Esophagus muscularis mucosa (tissue), 4 donors: Measurements from ENCODE around the gene GRK3. TPM values are rescaled to one million over a fixed set of nuclear protein-coding genes. Genes with fewer than 3 reads are reported as not detected.

Experiments used
- DNase-seq: peaks from one replicate; pipeline ENCODE4 v3.0.0-alpha.2; 2017; ENCODE audit errors: extremely low spot score
- H3K27ac ChIP-seq, 4 donors: fragments of 200-600 bp; sonication (generic); replicated peaks in 1 of 4; 1 replicate in 3 of 4; 2 replicates in 1 of 4; pipeline ENCODE4 v1.5.1; 2016 to 2019; ENCODE audit warnings: mild to moderate bottlenecking in 1 of 4
- H3K27me3 ChIP-seq, 4 donors: fragments of 200-600 bp; sonication (generic); one replicate each; pipeline versions ENCODE4 v1.5.1 to v1.6.0; 2016 to 2019
- H3K36me3 ChIP-seq, 4 donors: fragments of 200-600 bp; sonication (generic); one replicate each; pipeline ENCODE4 v1.5.1; 2016 to 2019
- H3K4me1 ChIP-seq, 4 donors: fragments of 200-600 bp; sonication (generic); one replicate each; pipeline ENCODE4 v1.5.1; 2016 to 2019
- H3K4me3 ChIP-seq, 4 donors: fragments of 200-600 bp; sonication (generic); 1 replicate in 2 of 4; 2 replicates in 2 of 4; pipeline ENCODE4 v1.5.1; 2016 to 2019; ENCODE audit warnings: mild to moderate bottlenecking in 4 of 4, moderate library complexity in 1 of 4
- H3K9me3 ChIP-seq, 4 donors: fragments of 200-600 bp; sonication (generic); 1 replicate in 3 of 4; 2 replicates in 1 of 4; pipeline ENCODE4 v1.5.1; 2016 to 2019
- EP300 ChIP-seq: sonication (generic); formaldehyde crosslinking; IDR thresholded peaks from one replicate; pipeline ENCODE4 v1.6.1; 2017; ENCODE audit warnings: antibody characterized with exemption
- POLR2A ChIP-seq: fragments of 450-650 bp; IDR thresholded peaks from one replicate; pipeline ENCODE4 v1.6.1; 2017; ENCODE audit warnings: antibody characterized with exemption, moderate library complexity, mild to moderate bottlenecking, low read depth
- POLR2AphosphoS5 ChIP-seq, 2 donors: sonication (generic); formaldehyde crosslinking; IDR thresholded peaks; one replicate each; pipeline ENCODE4 v1.6.1; 2017; ENCODE audit warnings: antibody characterized with exemption in 2 of 2
- WGBS: methylation state at CpG from one replicate; pipeline ENCODE4 v1.1.5; 2018; 5-methylcytosine and 5-hydroxymethylcytosine counted together
- intact Hi-C: fragments of 100-400 bp; cut with DNase I; formaldehyde crosslinking; loops from one replicate; pipeline ENCODE4 v1.15.1; 2023
- total RNA-seq, 4 donors: library from RNA; depleted of rRNA; stranded (reverse); fragments of >200 nt; gene quantifications; one replicate each; pipeline versions ENCODE4 v1.1.0 to v1.2.1, GENCODE V29; 2016
- TF ChIP-seq, protein P1 (sequence below), 3 experiments: fragments of 200-600 bp in 2 of 3; fragments of 450-650 bp in 1 of 3; sonication (generic) in 2 of 3; IDR thresholded peaks; one replicate each; pipeline ENCODE4 v1.5.1; 2017 to 2019; ENCODE audit warnings: antibody characterized with exemption in 3 of 3, mild to moderate bottlenecking in 2 of 3, moderate library complexity in 1 of 3

The GRK3 gene
- total RNA-seq, 4 donors from 2014 or later, result 2.5 to 5.8 (median 4.6) TPM

DNA sequence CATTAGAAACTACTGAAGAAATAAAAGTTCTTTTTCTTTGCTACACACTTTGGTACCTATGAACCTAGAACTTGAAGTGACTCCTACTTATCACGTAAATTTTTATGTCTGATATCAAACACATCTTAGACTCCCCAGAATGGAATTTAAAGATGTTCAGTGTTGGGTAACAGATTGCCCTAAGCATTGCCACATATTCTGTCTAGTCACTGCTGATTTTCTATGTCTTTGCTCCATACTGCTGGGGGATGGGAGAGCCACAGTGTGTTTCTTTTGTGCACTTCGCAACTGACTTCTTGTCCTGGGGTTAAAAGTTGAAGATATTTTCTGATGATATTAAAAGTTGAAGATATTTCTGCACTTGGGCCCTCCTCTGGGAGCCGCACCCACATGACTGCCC is 158.2 kb downstream of the GRK3 start:
- Histone ChIP-seq H3K27ac (no peak overlapping the region), H3K36me3 (peaks cover 0 to 10% (median 4%) of the 10 kb centered on the region in 4 donors), H3K4me1 (no peaks in the 10 kb centered on the region), H3K27me3 (no peaks in the 10 kb centered on the region), H3K4me3 (no peak overlapping the region), H3K9me3 (no peaks in the 10 kb centered on the region)
- no peak for DNase-seq
- TF ChIP-seq EP300 (no peak), POLR2AphosphoS5 (IDR thresholded peaks at IDR 0.05) (no peak), POLR2A (no peak)
- TF ChIP-seq, protein P1, sequence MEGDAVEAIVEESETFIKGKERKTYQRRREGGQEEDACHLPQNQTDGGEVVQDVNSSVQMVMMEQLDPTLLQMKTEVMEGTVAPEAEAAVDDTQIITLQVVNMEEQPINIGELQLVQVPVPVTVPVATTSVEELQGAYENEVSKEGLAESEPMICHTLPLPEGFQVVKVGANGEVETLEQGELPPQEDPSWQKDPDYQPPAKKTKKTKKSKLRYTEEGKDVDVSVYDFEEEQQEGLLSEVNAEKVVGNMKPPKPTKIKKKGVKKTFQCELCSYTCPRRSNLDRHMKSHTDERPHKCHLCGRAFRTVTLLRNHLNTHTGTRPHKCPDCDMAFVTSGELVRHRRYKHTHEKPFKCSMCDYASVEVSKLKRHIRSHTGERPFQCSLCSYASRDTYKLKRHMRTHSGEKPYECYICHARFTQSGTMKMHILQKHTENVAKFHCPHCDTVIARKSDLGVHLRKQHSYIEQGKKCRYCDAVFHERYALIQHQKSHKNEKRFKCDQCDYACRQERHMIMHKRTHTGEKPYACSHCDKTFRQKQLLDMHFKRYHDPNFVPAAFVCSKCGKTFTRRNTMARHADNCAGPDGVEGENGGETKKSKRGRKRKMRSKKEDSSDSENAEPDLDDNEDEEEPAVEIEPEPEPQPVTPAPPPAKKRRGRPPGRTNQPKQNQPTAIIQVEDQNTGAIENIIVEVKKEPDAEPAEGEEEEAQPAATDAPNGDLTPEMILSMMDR (IDR thresholded peaks at IDR 0.05), result no peak
- intact Hi-C loops, result no loop called here
- WGBS, result 94% methylated on average over 3 of the region's 3 CpGs

DNA sequence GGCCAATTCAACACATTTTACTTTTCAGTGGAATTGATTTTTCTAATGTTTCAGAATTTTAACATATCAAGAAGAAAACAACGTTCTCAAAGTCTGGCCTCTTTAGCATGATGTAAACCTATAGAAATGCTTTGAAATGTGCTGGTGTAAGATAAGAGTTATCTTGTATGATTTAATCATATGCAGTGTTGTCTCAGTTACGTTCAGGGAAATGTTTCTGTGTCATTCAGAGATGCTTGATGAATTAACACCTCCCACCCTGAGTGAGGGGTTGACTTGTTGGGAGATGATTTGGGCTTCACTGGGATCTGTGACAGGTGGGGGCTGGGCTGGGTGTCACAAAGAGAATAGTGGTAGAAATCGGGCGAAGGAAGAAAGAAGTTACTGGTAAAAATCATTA is 161.8 kb downstream of the GRK3 start:
- H3K4me1 ChIP-seq, result no peaks in the 10 kb centered on the region
- H3K36me3 ChIP-seq, result peaks cover 0 to 10% (median 4%) of the 10 kb centered on the region in 4 donors
- no peaks in the 10 kb centered on the region for H3K9me3 ChIP-seq
- intact Hi-C loops, result no loop called here
- no peaks in the 10 kb centered on the region for H3K27me3 ChIP-seq
- no peak for DNase-seq
- TF ChIP-seq, protein P1 (IDR thresholded peaks at IDR 0.05), result no peak
- TF ChIP-seq POLR2AphosphoS5 (IDR thresholded peaks at IDR 0.05) (no peak), EP300 (no peak), POLR2A (no peak)
- no peak overlapping the region for H3K27ac ChIP-seq
- WGBS, result 73% methylated on average over 4 of the region's 4 CpGs
- no peak overlapping the region for H3K4me3 ChIP-seq

DNA sequence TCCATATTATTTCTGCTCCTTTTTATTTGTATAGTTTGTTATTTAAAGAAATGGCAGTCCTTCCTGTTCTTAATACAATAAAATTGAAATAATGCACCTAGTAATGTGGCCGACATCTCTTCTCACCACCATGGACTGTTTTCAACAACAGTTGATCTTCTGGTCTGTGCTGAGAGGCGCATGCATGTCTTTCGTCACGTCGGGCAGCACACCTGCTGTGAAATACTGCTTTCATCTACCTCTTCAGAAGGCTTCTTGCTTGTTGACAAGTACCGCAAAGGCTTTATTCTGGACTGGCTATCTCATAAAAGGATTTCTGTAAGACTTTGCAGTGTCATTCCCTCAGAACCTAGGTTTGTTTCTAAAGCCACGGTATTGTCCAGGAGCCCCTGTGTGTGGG is 163.6 kb downstream of the GRK3 start:
- 85% methylated on average over 7 of the region's 7 CpGs for WGBS
- H3K36me3 ChIP-seq, result no peaks in the 10 kb centered on the region
- H3K27me3 ChIP-seq, result peaks cover 0 to 9% (median 0%) of the 10 kb centered on the region in 4 donors

DNA sequence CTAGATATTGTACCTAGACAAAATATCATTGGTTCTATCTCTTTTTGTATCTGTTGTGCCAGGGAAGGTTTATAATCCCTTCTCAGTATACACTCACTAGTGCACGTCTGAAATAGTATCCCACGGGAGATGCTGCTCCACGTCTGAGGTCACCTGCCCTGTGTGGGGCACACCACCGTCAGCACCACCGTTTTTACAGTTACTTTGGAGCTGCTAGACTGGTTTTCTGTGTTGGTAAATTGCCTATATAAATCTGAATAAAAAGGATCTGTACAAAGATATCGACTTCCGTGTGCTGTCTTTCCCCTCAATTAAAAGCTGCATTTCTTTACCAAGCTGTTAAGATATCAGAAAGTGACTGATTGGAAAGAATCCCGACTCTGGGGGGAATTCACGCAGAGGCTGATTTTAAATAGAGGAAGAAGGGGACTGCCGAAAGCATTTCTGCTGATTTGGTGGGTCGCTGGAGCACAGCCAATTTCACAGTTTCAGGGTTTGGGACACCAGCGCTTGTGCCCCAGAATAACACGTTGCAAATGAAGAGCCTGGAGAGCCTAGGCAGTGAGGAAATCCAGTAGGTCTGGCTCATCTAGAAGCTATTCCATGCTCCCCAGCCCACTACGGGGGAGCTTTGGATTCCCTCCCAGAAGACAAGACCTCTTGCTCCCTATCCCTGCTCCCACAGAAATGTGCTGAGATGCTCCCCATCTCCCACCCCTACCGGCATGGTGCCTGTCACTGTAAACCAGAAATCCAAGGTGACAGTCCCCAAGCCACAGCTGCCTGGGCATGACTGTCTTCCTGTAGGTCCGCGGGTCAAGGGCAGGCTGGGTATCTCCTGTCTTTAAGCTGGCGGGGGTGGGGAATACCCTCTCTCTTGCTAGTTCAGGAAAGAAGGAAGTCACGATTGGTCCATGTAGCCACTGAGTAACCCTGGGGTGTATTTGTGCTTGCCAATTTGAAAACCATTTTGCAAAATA is 164.8 kb downstream of the GRK3 start:
- 78% methylated on average over 19 of the region's 19 CpGs for WGBS
- H3K36me3 ChIP-seq, result no peaks in the 10 kb centered on the region
- peaks cover 0 to 21% (median 0%) of the 10 kb centered on the region in 4 donors for H3K27me3 ChIP-seq
- no peaks in the 10 kb centered on the region for H3K4me1 ChIP-seq
- H3K4me3 ChIP-seq, result no peak overlapping the region
- DNase-seq, result no peak
- intact Hi-C loops, result no loop called here
- no peak overlapping the region for H3K27ac ChIP-seq
- no peak for TF ChIP-seq EP300
- TF ChIP-seq POLR2A, result no peak
- TF ChIP-seq, protein P1 (IDR thresholded peaks at IDR 0.05), result no peak
- TF ChIP-seq POLR2AphosphoS5 (IDR thresholded peaks at IDR 0.05), result no peak
- no peaks in the 10 kb centered on the region for H3K9me3 ChIP-seq

More for the DNA sequence above, 163.6 kb downstream of the GRK3 start:
- no peak overlapping the region for H3K4me3 ChIP-seq
- H3K9me3 ChIP-seq, result no peaks in the 10 kb centered on the region
- no peak overlapping the region for H3K27ac ChIP-seq
- intact Hi-C loops, result no loop called here
- no peak for TF ChIP-seq POLR2AphosphoS5 (IDR thresholded peaks at IDR 0.05)
- TF ChIP-seq POLR2A, result no peak
- TF ChIP-seq EP300, result no peak
- TF ChIP-seq, protein P1 (IDR thresholded peaks at IDR 0.05), result no peak
- no peaks in the 10 kb centered on the region for H3K4me1 ChIP-seq
- DNase-seq, result no peak
